Caco-2 (cell line): ENCODE results near the gene WDFY2. TPM values are rescaled to one million over a fixed set of nuclear protein-coding genes. Genes with fewer than 3 reads are reported as not detected.
"Not testable (repeated sequence)": the region's sequence is repeated elsewhere in the genome, so short reads cannot be mapped to it uniquely, and the experiment has no call there.

Source experiments
- BruUV-seq: library from RNA; stranded (reverse); fragments of 400-500 nt; replicated peaks from 2 replicates; lab custom pipeline; 2021; lab: Mats Ljungman, UMichigan
- CTCF ChIA-PET: fragments of 300-600 bp; sonication (Branson Sonifier 250); formaldehyde crosslinking; loops from one replicate; lab custom pipeline; 2022; ENCODE audit warnings: antibody characterized with exemption; lab: Charles Lee
- POLR2A ChIA-PET: fragments of 300-600 bp; sonication (Branson Sonifier 250); formaldehyde crosslinking; loops from one replicate; lab custom pipeline; 2022; ENCODE audit warnings: antibody characterized with exemption; lab: Charles Lee
- DNase-seq, 2 experiments: peaks; one replicate each; pipeline versions ENCODE4 v3.0.0 to v3.0.0-alpha.2; 2020 to 2022
- H3K27me3 ChIP-seq: replicated peaks from 2 replicates; pipeline ENCODE4 v1.6.0; 2011; ENCODE audit warnings: low read length; ENCODE audit not compliant: control insufficient read depth, insufficient read depth
- H3K36me3 ChIP-seq: 2 replicates; pipeline ENCODE4 v1.5.1; 2011; ENCODE audit warnings: low read length; ENCODE audit not compliant: control insufficient read depth, insufficient read depth
- H3K4me1 ChIP-seq: fragments of 250-450 bp; sonication (Bioruptor Pico); 2 replicates; pipeline ENCODE4 v1.5.1; 2020; ENCODE audit warnings: mild to moderate bottlenecking
- H3K4me3 ChIP-seq: 2 replicates; pipeline ENCODE4 v1.5.1; 2011; ENCODE audit warnings: low read depth, mild to moderate bottlenecking, control low read depth, low read length
- H3K9me3 ChIP-seq: fragments of 250-450 bp; sonication (Bioruptor Pico); 2 replicates; pipeline ENCODE4 v1.5.1; 2020; ENCODE audit warnings: mild to moderate bottlenecking, moderate library complexity
- H3K27ac Mint-ChIP-seq: one replicate; pipeline ENCODE4 v1.8.0; 2022; ENCODE audit warnings: mixed read lengths; ENCODE audit not compliant: unreplicated experiment
- H3K27me3 Mint-ChIP-seq: one replicate; pipeline ENCODE4 v1.8.0; 2022; ENCODE audit warnings: mixed read lengths; ENCODE audit not compliant: insufficient read depth, unreplicated experiment
- H3K36me3 Mint-ChIP-seq: one replicate; pipeline ENCODE4 v1.8.0; 2022; ENCODE audit warnings: mild to moderate bottlenecking, mixed read lengths; ENCODE audit not compliant: insufficient read depth, unreplicated experiment
- H3K4me1 Mint-ChIP-seq: one replicate; pipeline ENCODE4 v1.8.0; 2022; ENCODE audit warnings: low read depth, mixed read lengths; ENCODE audit not compliant: unreplicated experiment
- H3K4me3 Mint-ChIP-seq: one replicate; pipeline ENCODE4 v1.8.0; 2022; ENCODE audit warnings: mild to moderate bottlenecking, moderate library complexity, mixed read lengths; ENCODE audit not compliant: unreplicated experiment
- H3K9me3 Mint-ChIP-seq: one replicate; pipeline ENCODE4 v1.8.0; 2022; ENCODE audit warnings: mixed read lengths; ENCODE audit not compliant: unreplicated experiment
- intact Hi-C: fragments of 100-400 bp; cut with micrococcal nuclease; formaldehyde crosslinking; loops from one replicate; pipeline ENCODE4 v1.10.0; 2022; ENCODE audit not compliant: unreplicated experiment
- total RNA-seq: library from RNA; stranded (reverse); gene quantifications from 2 replicates; pipeline ENCODE4 v1.2.3, GENCODE V29; 2022
- TF ChIP-seq, protein P1 (sequence below), 2 experiments: fragments of 200-600 bp in 1 of 2; IDR thresholded peaks; 1 replicate in 1 of 2; 2 replicates in 1 of 2; pipeline versions ENCODE4 v1.5.1 to v1.8.0; 2011 to 2022; ENCODE audit warnings: antibody characterized with exemption in 1 of 2, control low read depth in 1 of 2, inconsistent platforms in 1 of 2, low read depth in 1 of 2, low read length in 1 of 2, mild to moderate bottlenecking in 1 of 2, moderate library complexity in 1 of 2; ENCODE audit not compliant: insufficient read depth in 1 of 2, severe bottlenecking in 1 of 2, unreplicated experiment in 1 of 2

WDFY2 gene
- total RNA-seq, 1 experiment from 2014 or later, result 9.2 TPM

DNA sequence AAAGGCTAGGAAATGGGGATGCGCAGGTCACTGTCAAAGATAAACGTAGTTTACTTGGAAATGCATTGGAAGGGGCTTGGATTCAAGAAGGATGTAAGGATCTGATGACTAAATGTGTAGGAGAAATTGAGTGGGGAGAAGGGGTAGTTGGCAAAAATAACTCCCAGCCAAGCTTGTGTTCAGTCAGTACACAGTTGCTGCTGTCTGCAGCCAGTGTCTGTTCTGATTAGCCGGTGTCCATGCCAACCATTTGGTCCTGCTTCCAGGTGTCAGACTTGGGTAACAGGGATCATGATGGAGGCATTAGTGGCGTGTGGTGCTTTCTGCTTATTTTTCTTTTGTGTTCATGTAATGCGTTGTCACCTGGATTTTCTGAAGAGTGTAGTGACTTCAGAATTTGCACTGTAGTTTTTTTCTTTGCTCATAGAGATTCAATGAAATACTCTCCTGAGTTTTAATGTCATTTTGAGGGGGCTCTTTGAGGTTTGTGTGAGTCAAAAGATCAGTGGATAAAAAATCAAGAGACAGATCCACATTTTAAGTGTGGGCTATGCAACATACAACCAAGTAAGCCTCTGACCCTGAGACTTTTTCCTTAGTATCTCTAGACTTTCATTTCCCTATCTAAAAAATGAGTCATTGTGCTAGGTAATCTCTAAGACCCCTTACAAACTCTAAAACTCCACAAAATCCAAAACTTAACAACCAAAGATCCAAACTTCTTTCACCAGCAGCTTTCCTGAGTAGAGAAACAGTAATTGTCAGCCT lies 103.9 kb downstream of the WDFY2 start:
- no peak overlapping the region for H3K4me3 Mint-ChIP-seq
- H3K9me3 Mint-ChIP-seq, result no peaks in the 10 kb centered on the region
- ChIA-PET CTCF (no interaction called here), POLR2A (no interaction called here)
- peaks cover 6% of the 10 kb centered on the region for H3K4me1 Mint-ChIP-seq
- no peak overlapping the region for H3K27ac Mint-ChIP-seq
- BruUV-seq, result no TSS peak
- Histone ChIP-seq H3K4me3 (no peak overlapping the region), H3K4me1 (peaks cover 6% of the 10 kb centered on the region; the same call in 1 of the 2 replicates), H3K36me3 (no peaks in the 10 kb centered on the region), H3K27me3 (no peaks in the 10 kb centered on the region), H3K9me3 (no peaks in the 10 kb centered on the region)
- no peaks in the 10 kb centered on the region for H3K27me3 Mint-ChIP-seq
- TF ChIP-seq, protein P1, sequence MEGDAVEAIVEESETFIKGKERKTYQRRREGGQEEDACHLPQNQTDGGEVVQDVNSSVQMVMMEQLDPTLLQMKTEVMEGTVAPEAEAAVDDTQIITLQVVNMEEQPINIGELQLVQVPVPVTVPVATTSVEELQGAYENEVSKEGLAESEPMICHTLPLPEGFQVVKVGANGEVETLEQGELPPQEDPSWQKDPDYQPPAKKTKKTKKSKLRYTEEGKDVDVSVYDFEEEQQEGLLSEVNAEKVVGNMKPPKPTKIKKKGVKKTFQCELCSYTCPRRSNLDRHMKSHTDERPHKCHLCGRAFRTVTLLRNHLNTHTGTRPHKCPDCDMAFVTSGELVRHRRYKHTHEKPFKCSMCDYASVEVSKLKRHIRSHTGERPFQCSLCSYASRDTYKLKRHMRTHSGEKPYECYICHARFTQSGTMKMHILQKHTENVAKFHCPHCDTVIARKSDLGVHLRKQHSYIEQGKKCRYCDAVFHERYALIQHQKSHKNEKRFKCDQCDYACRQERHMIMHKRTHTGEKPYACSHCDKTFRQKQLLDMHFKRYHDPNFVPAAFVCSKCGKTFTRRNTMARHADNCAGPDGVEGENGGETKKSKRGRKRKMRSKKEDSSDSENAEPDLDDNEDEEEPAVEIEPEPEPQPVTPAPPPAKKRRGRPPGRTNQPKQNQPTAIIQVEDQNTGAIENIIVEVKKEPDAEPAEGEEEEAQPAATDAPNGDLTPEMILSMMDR (IDR thresholded peaks at IDR 0.05; ENCODE audit: insufficient read depth in 1 of 2, low read depth in 1 of 2, low read length in 1 of 2, severe bottlenecking in 1 of 2, unreplicated experiment in 1 of 2), result no peak
- DNase-seq, result no peak
- no peaks in the 10 kb centered on the region for H3K36me3 Mint-ChIP-seq
- intact Hi-C loops, result no loop called here

DNA sequence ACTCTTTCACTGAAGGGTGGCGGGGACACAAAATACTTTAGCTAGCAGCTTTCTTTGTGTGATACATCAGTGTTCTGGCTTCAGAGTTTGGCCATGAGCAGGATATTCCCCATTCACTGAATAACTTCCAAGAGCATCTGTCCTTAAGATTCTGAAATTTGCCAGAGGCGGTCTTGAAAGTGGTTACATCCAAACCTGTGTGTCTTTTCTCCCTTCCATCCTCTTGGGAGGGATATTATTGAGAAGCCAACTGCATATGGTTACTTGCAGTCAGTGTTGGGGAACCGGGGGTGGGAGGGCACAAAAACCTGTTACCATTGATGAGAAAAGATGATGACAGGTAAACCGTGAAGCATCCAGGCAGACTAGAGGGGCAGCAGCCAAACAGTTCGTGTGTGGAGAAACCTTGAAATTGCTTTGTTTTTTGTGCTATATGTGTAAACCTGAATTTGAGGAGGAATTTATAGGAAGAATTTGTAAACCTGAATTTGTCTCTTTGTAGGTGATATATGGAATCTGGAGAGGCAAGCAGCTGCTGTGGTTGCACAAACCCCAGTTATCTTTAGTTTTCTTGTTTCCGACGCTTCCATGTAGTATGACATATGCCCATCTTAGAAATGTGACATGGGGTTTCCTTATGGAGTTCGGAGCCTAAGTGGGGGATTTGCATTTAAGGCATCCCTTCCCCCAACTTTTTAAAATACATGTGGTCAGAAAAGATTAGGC lies 104.8 kb downstream of the WDFY2 start:
- Mint-ChIP-seq H3K36me3 (no peaks in the 10 kb centered on the region), H3K9me3 (no peaks in the 10 kb centered on the region), H3K4me1 (peaks cover 6% of the 10 kb centered on the region), H3K27ac (no peak overlapping the region), H3K4me3 (no peak overlapping the region), H3K27me3 (no peaks in the 10 kb centered on the region)
- no peaks in the 10 kb centered on the region for H3K9me3 ChIP-seq
- no TSS peak for BruUV-seq
- DNase-seq, result no peak
- ChIA-PET CTCF (no interaction called here), POLR2A (no interaction called here)
- H3K4me3 ChIP-seq, result no peak overlapping the region
- TF ChIP-seq, protein P1 (IDR thresholded peaks at IDR 0.05; ENCODE audit: insufficient read depth in 1 of 2, low read depth in 1 of 2, low read length in 1 of 2, severe bottlenecking in 1 of 2, unreplicated experiment in 1 of 2), result no peak
- H3K27me3 ChIP-seq, result no peaks in the 10 kb centered on the region
- peaks cover 6% of the 10 kb centered on the region; the same call in 1 of the 2 replicates for H3K4me1 ChIP-seq
- H3K36me3 ChIP-seq, result no peaks in the 10 kb centered on the region
- intact Hi-C loops, result no loop called here

DNA sequence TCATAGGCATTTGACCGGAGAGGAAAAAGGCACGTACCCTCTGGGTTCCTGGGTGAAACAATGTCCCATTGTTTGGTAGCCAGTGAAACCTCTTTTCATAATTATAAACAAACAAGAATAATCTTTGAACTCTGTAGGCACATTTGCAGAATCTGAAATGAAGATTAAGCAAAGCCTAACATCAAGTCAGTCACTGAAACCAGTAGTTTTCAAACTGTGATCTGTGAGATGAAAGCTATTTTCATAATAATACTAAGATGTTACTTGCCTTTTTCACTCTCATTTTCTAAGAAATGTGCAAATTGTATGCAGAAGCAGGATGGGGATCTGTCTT lies 105.4 kb downstream of the WDFY2 start:
- no peaks in the 10 kb centered on the region for H3K9me3 ChIP-seq
- peaks cover 6% of the 10 kb centered on the region; the same call in 1 of the 2 replicates for H3K4me1 ChIP-seq
- H3K4me3 ChIP-seq, result no peak overlapping the region
- no peaks in the 10 kb centered on the region for H3K36me3 ChIP-seq
- H3K36me3 Mint-ChIP-seq, result no peaks in the 10 kb centered on the region
- peaks cover 6% of the 10 kb centered on the region for H3K4me1 Mint-ChIP-seq
- H3K4me3 Mint-ChIP-seq, result no peak overlapping the region
- H3K27ac Mint-ChIP-seq, result no peak overlapping the region
- TF ChIP-seq, protein P1 (IDR thresholded peaks at IDR 0.05; ENCODE audit: insufficient read depth in 1 of 2, low read depth in 1 of 2, low read length in 1 of 2, severe bottlenecking in 1 of 2, unreplicated experiment in 1 of 2), result no peak
- no peaks in the 10 kb centered on the region for H3K27me3 Mint-ChIP-seq
- ChIA-PET CTCF (no interaction called here), POLR2A (no interaction called here)
- no peaks in the 10 kb centered on the region for H3K9me3 Mint-ChIP-seq
- DNase-seq, result peak in 1 of 2 experiments; percentile 14
- H3K27me3 ChIP-seq, result no peaks in the 10 kb centered on the region
- intact Hi-C loops, result no loop called here
- BruUV-seq, result no TSS peak

DNA sequence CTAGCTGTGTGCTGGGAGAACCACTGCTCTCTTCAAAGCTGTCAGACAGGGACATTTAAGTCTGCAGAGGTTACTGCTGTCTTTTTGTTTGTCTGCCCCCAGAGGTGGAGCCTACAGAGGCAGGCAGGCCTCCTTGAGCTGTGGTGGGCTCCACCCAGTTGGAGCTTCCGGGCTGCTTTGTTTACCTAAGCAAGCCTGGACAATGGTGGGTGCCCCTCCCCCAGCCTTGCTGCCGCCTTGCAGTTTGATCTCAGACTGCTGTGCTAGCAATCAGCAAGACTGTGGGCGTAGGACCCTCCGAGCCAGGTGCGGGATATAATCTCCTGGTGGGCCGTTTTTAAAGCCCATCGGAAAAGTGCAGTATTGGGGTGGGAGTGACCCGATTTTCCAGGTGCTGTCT lies 111.4 kb downstream of the WDFY2 start:
- H3K27ac Mint-ChIP-seq, H3K4me1 ChIP-seq, H3K27me3 Mint-ChIP-seq, intact Hi-C loops, H3K4me3 Mint-ChIP-seq, CTCF ChIA-PET, H3K27me3 ChIP-seq, H3K4me1 Mint-ChIP-seq, H3K36me3 ChIP-seq, BruUV-seq, H3K4me3 ChIP-seq, H3K9me3 ChIP-seq, POLR2A ChIA-PET, H3K9me3 Mint-ChIP-seq, H3K36me3 Mint-ChIP-seq: not testable (repeated sequence)
- DNase-seq, result peak; percentile 47 to 50
